Glutamatergic neuron (in vitro differentiated cells): ENCODE measurements around the gene FAM83G. TPM values are rescaled to one million over a fixed set of nuclear protein-coding genes. Genes with fewer than 3 reads are reported as not detected.

Experiments
- DNase-seq: peaks from one replicate; pipeline ENCODE4 v3.0.0; 2022
- H3K27ac Mint-ChIP-seq: one replicate; pipeline ENCODE4 v1.8.0; 2020; ENCODE audit warnings: mild to moderate bottlenecking, mixed read lengths, inconsistent platforms; ENCODE audit not compliant: unreplicated experiment
- H3K27me3 Mint-ChIP-seq: one replicate; pipeline ENCODE4 v1.8.0; 2020; ENCODE audit warnings: mild to moderate bottlenecking, moderate library complexity, mixed read lengths, inconsistent platforms; ENCODE audit not compliant: unreplicated experiment
- H3K36me3 Mint-ChIP-seq: one replicate; pipeline ENCODE4 v1.8.0; 2020; ENCODE audit warnings: mild to moderate bottlenecking, mixed read lengths, inconsistent platforms; ENCODE audit not compliant: unreplicated experiment
- H3K4me1 Mint-ChIP-seq: one replicate; pipeline ENCODE4 v1.8.0; 2020; ENCODE audit warnings: mild to moderate bottlenecking, low read depth, mixed read lengths, inconsistent platforms; ENCODE audit not compliant: unreplicated experiment
- H3K4me3 Mint-ChIP-seq: one replicate; pipeline ENCODE4 v1.8.0; 2020; ENCODE audit warnings: mild to moderate bottlenecking, mixed read lengths, inconsistent platforms; ENCODE audit not compliant: unreplicated experiment
- H3K9me3 Mint-ChIP-seq: one replicate; pipeline ENCODE4 v1.8.0; 2020; ENCODE audit warnings: mild to moderate bottlenecking, moderate library complexity, mixed read lengths, inconsistent platforms; ENCODE audit not compliant: unreplicated experiment
- total RNA-seq: library from RNA; stranded (reverse); fragmentation: NEBNext Ultra II Directional; extraction: Animal tissue kit (Norgen Biotek cat#: 25700); gene quantifications from one replicate; pipeline ENCODE4 v1.2.1, GENCODE V29; 2021; ENCODE audit not compliant: unreplicated experiment
- TF ChIP-seq, protein P1 (sequence below): fragments of 200-600 bp; sonication (generic); IDR thresholded peaks from one replicate; pipeline ENCODE4 v1.5.0; 2021; ENCODE audit not compliant: partially characterized antibody, unreplicated experiment

Gene FAM83G
- total RNA-seq, 1 donor from 2014 or later, result 2.0 TPM

DNA sequence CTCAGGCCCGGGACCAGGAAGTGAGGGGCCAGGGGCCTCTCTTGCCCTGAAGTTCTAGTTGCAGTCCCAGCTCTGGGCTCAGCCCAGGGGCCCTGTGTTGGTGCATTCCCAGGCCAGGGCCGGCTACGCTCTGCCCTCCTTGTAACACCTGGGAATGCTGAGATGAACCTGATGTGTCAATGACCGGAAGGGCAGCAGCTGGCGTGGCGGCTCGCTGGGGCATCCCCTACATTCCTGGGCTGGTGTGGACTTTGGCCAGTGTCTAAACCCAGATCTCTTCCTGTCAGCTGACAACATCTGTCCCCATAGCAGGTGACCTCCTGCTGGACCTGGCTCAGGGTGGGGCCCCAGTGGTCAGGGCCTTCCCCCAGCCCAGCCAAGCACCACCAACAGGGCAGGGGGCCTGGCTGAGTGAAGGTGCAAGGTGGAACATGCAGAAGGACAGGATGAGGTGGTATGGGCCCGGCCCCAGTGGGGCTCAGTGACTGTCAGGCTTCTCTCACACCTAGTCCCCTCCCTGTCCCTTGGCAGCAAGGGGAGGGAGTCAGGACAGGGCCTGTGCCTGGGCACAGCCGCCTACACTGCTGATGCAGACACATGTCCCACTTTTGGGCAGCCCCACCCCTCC is 15.9 kb downstream of the FAM83G start:
- H3K27me3 Mint-ChIP-seq, result peaks cover 2% of the 10 kb centered on the region
- no peaks in the 10 kb centered on the region for H3K9me3 Mint-ChIP-seq
- TF ChIP-seq, protein P1, sequence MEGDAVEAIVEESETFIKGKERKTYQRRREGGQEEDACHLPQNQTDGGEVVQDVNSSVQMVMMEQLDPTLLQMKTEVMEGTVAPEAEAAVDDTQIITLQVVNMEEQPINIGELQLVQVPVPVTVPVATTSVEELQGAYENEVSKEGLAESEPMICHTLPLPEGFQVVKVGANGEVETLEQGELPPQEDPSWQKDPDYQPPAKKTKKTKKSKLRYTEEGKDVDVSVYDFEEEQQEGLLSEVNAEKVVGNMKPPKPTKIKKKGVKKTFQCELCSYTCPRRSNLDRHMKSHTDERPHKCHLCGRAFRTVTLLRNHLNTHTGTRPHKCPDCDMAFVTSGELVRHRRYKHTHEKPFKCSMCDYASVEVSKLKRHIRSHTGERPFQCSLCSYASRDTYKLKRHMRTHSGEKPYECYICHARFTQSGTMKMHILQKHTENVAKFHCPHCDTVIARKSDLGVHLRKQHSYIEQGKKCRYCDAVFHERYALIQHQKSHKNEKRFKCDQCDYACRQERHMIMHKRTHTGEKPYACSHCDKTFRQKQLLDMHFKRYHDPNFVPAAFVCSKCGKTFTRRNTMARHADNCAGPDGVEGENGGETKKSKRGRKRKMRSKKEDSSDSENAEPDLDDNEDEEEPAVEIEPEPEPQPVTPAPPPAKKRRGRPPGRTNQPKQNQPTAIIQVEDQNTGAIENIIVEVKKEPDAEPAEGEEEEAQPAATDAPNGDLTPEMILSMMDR, result no peak
- no peak overlapping the region for H3K4me3 Mint-ChIP-seq
- no peaks in the 10 kb centered on the region for H3K36me3 Mint-ChIP-seq
- no peak overlapping the region for H3K27ac Mint-ChIP-seq
- H3K4me1 Mint-ChIP-seq, result peaks cover 4% of the 10 kb centered on the region
- DNase-seq, result no peak

DNA sequence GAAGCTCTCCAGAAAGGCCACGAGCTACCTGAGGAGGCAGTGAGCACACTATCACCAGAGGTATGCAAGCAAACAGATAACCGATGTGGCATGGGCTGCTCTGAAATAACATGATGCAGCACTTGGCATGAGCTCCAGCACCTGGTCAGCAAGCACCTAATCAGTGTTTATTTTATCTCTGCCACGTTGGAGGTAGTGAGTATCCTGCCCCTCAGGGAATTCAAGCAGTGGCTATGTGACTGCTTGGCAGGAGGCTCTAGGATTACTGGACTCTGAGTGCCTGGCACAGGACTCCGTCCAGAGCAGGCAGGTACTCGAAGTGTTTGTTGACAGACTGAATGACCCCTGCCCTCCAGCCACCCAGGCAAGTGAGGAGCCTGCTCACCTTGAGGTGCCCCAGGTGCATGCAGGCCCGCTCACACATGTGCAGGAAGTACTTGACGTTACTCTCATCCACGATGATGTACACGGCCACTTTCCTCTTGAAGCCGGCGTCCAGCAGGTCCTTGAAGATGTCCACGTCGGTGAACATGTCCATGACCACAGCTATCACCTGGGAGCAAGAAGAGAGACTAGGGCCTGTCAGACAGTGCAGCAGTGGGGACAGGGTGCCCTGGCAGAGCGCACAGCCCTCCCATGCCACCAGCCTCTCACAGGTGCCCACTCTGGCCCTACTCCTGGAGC is 16.6 kb downstream of the FAM83G start:
- Mint-ChIP-seq H3K4me1 (peaks cover 4% of the 10 kb centered on the region), H3K36me3 (no peaks in the 10 kb centered on the region), H3K9me3 (no peaks in the 10 kb centered on the region), H3K27me3 (peaks cover 2% of the 10 kb centered on the region), H3K4me3 (no peak overlapping the region), H3K27ac (no peak overlapping the region)
- DNase-seq, result no peak
- TF ChIP-seq, protein P1, result no peak

- Mint-ChIP-seq H3K27me3 (peaks cover 2% of the 10 kb centered on the region), H3K4me1 (peaks cover 4% of the 10 kb centered on the region), H3K9me3 (no peaks in the 10 kb centered on the region), H3K4me3 (no peak overlapping the region), H3K36me3 (no peaks in the 10 kb centered on the region), H3K27ac (no peak overlapping the region)
- TF ChIP-seq, protein P1, result no peak
- DNase-seq, result no peak
Observed at GRCh38 chr17:18987230-18987610, 17.3 kb downstream of the FAM83G start.

GRCh38 chr17:18986541-18987229 is 17.9 kb downstream of the FAM83G start:
- Mint-ChIP-seq H3K36me3 (no peaks in the 10 kb centered on the region), H3K9me3 (no peaks in the 10 kb centered on the region), H3K27ac (no peak overlapping the region), H3K27me3 (peaks cover 2% of the 10 kb centered on the region), H3K4me3 (no peak overlapping the region), H3K4me1 (peaks cover 4% of the 10 kb centered on the region)
- TF ChIP-seq, protein P1, result no peak
- no peak for DNase-seq

- H3K27ac Mint-ChIP-seq, result no peak overlapping the region
- H3K4me3 Mint-ChIP-seq, result no peak overlapping the region
- H3K36me3 Mint-ChIP-seq, result no peaks in the 10 kb centered on the region
- H3K9me3 Mint-ChIP-seq, result no peaks in the 10 kb centered on the region
- peaks cover 2% of the 10 kb centered on the region for H3K27me3 Mint-ChIP-seq
- H3K4me1 Mint-ChIP-seq, result peaks cover 4% of the 10 kb centered on the region
- TF ChIP-seq, protein P1, result no peak
- no peak for DNase-seq
Observed at GRCh38 chr17:18985475-18985874, 19.1 kb downstream of the FAM83G start.
